GM12874 (cell line): ENCODE results near the gene KRI1.

Source experiments
- TF ChIP-seq, protein P1 (sequence below): IDR thresholded peaks from 2 replicates; pipeline ENCODE4 v1.5.1; 2011; ENCODE audit warnings: low read depth, mild to moderate bottlenecking, control low read depth, low read length, moderate library complexity; ENCODE audit not compliant: insufficient read depth

KRI1 gene

DNA sequence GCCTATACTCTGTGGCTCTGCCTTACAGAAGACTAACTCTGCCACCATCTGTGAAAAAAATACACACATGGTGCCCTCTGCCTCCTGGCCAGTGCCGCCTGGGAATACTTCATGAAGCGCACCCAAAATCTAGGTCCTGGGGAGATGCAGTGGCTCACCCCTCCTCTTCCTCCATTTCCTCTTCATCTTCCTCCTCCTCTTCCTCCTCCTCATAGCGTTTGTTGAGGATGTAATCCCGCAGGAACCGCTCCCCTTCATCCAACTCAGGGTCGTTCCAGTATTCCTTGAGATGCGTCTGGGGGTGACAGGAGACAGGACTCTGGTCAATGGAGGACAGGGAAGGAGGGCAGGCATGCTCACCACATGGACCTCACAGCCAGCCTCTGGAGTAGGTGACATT lies 5.7 kb downstream of the KRI1 start:
- TF ChIP-seq, protein P1, sequence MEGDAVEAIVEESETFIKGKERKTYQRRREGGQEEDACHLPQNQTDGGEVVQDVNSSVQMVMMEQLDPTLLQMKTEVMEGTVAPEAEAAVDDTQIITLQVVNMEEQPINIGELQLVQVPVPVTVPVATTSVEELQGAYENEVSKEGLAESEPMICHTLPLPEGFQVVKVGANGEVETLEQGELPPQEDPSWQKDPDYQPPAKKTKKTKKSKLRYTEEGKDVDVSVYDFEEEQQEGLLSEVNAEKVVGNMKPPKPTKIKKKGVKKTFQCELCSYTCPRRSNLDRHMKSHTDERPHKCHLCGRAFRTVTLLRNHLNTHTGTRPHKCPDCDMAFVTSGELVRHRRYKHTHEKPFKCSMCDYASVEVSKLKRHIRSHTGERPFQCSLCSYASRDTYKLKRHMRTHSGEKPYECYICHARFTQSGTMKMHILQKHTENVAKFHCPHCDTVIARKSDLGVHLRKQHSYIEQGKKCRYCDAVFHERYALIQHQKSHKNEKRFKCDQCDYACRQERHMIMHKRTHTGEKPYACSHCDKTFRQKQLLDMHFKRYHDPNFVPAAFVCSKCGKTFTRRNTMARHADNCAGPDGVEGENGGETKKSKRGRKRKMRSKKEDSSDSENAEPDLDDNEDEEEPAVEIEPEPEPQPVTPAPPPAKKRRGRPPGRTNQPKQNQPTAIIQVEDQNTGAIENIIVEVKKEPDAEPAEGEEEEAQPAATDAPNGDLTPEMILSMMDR: no peak

DNA sequence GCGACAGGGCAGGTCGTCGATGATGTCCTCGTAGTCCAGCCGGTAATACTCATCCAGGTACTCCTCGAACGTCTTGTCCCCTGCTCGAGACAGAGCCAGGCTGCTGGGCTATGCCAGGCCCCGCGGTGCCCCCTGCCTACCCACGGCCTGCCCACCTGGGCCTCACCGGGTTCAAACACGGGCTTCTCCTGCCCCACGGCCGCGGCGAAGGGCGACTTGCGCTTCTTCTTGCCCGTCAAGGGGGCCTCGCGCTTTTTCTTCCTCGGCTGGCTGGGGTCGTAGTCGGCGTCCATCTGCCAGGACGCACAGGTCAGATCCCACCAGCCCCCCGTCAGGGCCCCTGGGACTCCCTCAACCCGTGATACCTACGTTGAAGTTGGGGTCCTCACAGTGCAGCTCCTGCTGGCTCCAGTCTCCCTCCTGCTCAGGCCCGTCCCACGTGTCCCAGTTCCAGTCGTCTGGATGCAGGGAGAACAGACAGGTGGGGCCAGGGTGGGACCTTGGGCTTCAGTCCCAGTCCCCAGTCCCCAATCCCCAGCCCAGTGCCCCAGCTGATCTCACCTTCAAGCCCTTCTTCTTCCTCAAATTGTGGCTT lies 8.1 kb downstream of the KRI1 start:
- TF ChIP-seq, protein P1: no peak

DNA sequence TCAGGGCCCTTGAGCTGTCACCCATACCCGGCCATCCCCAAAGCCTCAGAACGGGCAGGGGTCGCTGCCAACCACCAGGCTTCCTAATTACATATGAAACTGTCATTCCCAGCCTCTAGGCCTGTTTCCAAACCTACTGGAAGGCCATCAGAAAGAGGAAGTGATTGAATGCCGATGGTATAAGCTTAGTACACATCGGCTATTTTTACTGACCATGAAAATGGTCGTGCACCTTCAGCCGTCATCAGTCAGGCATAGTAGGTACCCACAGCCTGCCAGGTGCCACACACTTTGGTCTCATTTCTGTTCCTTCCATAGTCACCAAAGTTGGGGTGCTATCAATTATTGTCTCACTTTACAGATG lies 10.2 kb downstream of the KRI1 start:
- TF ChIP-seq, protein P1: no peak

DNA sequence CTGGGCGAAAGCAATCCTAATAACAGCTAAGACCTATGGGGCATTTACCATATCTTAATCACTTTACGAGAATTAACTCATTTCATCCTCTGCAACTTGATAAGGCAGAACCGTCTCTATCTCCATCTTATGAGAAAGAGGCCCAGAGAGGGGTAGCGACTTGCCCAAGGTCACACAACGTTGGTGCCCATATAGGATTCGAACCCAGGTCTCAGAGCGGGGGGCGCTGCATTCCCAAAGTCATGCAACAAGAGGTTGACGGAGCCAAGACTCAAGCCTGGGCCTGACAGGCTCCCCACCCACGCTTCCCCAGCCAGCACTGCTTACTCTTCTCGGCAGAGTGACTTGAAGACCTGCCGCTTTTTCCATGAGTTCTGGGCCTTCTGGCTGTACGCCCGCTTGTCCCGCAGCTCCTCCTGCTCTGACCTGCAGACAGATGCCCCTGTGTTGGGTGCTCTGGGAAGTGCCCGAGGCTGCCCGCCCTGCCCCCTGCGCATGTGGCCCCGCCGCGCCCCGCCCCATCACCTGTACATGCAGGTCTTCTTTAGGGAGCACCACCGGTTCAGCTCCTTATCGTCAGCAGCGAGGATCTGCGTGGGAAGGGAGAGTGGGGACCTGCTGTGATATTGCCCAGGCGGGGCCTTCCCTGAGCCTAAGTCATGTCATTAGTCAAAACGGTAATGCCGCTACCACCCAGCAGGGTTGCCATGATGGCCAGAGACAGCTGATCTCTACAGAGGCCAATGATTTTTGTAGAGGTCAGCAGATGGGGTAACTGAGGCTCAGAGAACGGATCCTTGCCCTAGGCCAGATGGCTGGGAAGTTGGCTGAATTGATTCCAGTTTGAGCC lies 10.8 kb downstream of the KRI1 start:
- TF ChIP-seq, protein P1: no peak

DNA sequence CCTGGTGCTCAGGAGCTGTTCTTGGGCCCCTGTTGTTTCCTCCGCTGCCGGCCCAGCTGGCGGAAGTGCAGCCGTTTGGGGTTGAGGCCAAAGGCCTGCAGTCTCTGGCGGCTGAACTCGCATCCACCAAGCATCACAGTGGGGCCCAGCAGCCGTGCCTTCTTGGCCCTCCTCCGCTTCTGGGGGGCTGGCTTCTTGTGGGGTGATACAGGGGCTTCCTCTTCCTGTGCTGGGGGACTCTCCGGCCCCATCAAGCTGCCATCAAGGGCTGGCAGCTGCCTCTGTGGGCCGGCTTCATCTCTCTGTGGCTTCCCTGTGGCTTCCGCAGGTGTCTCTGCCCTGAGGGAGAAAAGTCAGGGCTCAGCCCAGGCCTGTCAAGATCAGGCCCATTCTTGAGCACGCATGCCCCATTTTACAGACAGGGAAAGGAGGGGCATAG lies 11.8 kb downstream of the KRI1 start:
- TF ChIP-seq, protein P1: no peak

DNA sequence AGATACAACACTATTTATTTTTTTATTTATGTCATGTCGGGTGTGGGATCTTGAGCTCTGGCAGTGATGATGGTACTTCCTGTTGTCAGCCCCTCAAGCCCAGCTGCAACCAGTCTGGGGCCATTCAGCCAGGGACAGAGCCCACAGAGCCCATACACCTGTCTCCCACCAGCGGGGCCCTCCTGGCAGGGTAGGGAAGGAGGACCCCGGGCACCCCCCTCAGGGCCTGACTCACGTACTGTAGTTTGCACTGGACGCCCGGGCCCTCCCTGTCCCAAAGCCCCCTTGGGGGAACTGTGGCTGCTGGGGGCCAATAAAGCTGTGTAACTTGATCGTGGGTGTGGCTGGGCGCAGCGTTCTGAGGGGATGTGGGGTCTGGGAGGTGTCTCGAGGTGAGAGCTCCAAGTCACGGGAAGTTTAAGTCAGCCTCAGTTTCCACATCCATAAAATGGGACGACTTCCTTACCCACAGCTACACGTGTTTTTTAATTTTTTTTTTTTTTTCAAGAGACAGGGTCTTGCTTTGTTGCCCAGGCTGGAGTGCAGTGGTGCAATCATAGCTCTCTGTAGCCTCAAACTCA lies 12.6 kb downstream of the KRI1 start:
- TF ChIP-seq, protein P1: no peak

DNA sequence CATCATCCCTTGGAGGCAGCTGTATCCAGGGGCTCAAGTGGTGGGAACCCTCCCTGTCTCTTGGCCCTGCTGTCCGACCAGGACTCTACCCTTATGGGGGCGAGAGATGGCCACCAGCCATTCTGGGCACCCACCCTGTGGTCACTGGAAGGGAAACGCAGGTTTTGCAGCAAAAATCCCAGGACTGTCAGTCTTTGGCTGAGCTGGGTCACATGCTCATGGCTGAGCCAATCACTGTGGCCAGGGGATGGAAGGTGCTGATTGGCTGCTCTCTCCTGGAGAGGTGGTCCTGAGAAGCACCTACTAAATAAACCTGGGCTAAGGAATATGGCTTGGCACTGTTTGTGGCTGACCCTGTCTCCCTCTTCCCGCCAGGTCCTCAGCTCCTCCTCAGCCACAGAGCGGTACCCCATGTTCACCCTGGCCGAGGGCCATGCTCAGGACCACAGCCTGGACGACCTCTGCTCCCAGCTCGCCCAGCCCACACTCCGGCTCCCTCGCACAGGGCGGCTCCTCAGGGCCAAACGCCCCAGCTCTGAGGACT lies 13.2 kb downstream of the KRI1 start:
- TF ChIP-seq, protein P1: no peak
